Osteocyte (in vitro differentiated cells): Measurements from ENCODE around the gene SLCO1B1. TPM values are rescaled to one million over a fixed set of nuclear protein-coding genes. Genes with fewer than 3 reads are reported as not detected.

Experiments used
- DNase-seq: peaks from one replicate; pipeline ENCODE4 v3.0.0; 2021; ENCODE audit warnings: mixed read lengths; ENCODE audit not compliant: unreplicated experiment; ENCODE audit errors: extremely low spot score
- H3K27ac Mint-ChIP-seq: one replicate; pipeline ENCODE4 v1.8.0; 2021; ENCODE audit warnings: mild to moderate bottlenecking, mixed read lengths; ENCODE audit not compliant: unreplicated experiment
- H3K27me3 Mint-ChIP-seq: one replicate; pipeline ENCODE4 v1.8.0; 2021; ENCODE audit warnings: mixed read lengths; ENCODE audit not compliant: unreplicated experiment
- H3K36me3 Mint-ChIP-seq: one replicate; pipeline ENCODE4 v1.8.0; 2021; ENCODE audit warnings: mixed read lengths; ENCODE audit not compliant: unreplicated experiment
- H3K4me1 Mint-ChIP-seq: one replicate; pipeline ENCODE4 v1.8.0; 2021; ENCODE audit warnings: mixed read lengths; ENCODE audit not compliant: unreplicated experiment
- H3K4me3 Mint-ChIP-seq: one replicate; pipeline ENCODE4 v1.8.0; 2021; ENCODE audit warnings: mild to moderate bottlenecking, moderate library complexity, mixed read lengths; ENCODE audit not compliant: unreplicated experiment
- H3K9me3 Mint-ChIP-seq: one replicate; pipeline ENCODE4 v1.8.0; 2021; ENCODE audit warnings: mixed read lengths; ENCODE audit not compliant: unreplicated experiment
- total RNA-seq: library from RNA; stranded (reverse); gene quantifications from 2 replicates; pipeline ENCODE4 v1.2.1, GENCODE V29; 2021
- TF ChIP-seq, protein P1 (sequence below): fragments of 200-600 bp; sonication (generic); IDR thresholded peaks from 2 replicates; pipeline ENCODE4 v1.5.0; 2021; ENCODE audit warnings: antibody characterized with exemption, mild to moderate bottlenecking, moderate library complexity

The SLCO1B1 gene
- total RNA-seq, 1 donor from 2014 or later = not detected

DNA sequence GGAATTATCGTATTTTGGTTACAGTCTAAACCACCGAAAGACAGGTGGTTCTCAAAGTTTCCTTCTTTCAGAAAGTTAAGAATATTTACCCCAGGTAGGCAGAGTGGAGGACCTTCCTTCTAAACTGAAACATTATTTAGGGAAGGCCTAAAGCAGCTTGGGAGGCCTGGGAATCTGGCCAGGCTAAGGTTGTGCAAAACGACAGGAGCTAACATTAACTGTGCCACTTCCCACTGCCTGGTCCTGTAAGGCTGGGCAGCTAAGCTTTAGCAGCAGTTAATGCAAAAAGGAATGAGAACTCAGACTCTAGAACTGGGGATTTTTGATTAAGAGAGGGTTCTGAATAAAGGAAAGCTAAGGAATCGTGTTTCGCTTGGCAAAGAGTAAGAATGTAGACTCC lies 121.1 kb downstream of the SLCO1B1 start:
- H3K36me3 Mint-ChIP-seq = no peaks in the 10 kb centered on the region
- no peak overlapping the region for H3K27ac Mint-ChIP-seq
- H3K9me3 Mint-ChIP-seq = peaks cover under 1% of the 10 kb centered on the region
- no peaks in the 10 kb centered on the region for H3K4me1 Mint-ChIP-seq
- TF ChIP-seq, protein P1, sequence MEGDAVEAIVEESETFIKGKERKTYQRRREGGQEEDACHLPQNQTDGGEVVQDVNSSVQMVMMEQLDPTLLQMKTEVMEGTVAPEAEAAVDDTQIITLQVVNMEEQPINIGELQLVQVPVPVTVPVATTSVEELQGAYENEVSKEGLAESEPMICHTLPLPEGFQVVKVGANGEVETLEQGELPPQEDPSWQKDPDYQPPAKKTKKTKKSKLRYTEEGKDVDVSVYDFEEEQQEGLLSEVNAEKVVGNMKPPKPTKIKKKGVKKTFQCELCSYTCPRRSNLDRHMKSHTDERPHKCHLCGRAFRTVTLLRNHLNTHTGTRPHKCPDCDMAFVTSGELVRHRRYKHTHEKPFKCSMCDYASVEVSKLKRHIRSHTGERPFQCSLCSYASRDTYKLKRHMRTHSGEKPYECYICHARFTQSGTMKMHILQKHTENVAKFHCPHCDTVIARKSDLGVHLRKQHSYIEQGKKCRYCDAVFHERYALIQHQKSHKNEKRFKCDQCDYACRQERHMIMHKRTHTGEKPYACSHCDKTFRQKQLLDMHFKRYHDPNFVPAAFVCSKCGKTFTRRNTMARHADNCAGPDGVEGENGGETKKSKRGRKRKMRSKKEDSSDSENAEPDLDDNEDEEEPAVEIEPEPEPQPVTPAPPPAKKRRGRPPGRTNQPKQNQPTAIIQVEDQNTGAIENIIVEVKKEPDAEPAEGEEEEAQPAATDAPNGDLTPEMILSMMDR = no peak
- H3K4me3 Mint-ChIP-seq = no peak overlapping the region
- H3K27me3 Mint-ChIP-seq = peaks cover 3% of the 10 kb centered on the region
- DNase-seq = no peak

DNA sequence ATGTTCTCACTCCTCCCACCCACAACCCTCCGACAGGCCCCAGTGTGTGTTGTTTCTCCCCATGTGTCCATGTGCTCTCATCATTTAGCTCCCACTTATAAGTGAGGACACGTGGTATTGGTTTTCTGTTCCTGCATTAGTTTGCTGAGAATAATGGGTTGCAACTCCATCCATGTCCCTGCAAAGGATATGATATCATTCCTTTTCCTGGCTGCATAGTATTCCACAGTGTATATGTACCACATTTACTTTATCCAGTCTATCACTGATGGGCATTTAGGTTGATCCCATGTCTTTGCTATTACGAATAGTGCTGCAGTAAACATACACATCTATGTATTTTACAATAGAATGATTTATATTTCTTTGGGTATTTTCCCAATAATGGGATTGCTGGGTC lies 126.2 kb downstream of the SLCO1B1 start:
- Mint-ChIP-seq H3K36me3 (peaks cover 3% of the 10 kb centered on the region), H3K27me3 (peaks cover 1% of the 10 kb centered on the region), H3K9me3 (peaks cover 27% of the 10 kb centered on the region), H3K27ac (no peak overlapping the region), H3K4me3 (no peak overlapping the region), H3K4me1 (no peaks in the 10 kb centered on the region)
- no peak for DNase-seq
- TF ChIP-seq, protein P1 = no peak

GRCh38 chr12:21264232-21264631 lies 133.2 kb downstream of the SLCO1B1 start:
- H3K4me3 Mint-ChIP-seq = no peak overlapping the region
- H3K9me3 Mint-ChIP-seq = peaks cover 25% of the 10 kb centered on the region
- DNase-seq = no peak
- H3K27ac Mint-ChIP-seq = no peak overlapping the region
- H3K4me1 Mint-ChIP-seq = no peaks in the 10 kb centered on the region
- TF ChIP-seq, protein P1 = no peak
- peaks cover 3% of the 10 kb centered on the region for H3K36me3 Mint-ChIP-seq
- H3K27me3 Mint-ChIP-seq = no peaks in the 10 kb centered on the region

GRCh38 chr12:21265932-21266331 lies 134.9 kb downstream of the SLCO1B1 start:
- TF ChIP-seq, protein P1 = no peak
- Mint-ChIP-seq H3K27ac (no peak overlapping the region), H3K9me3 (peaks cover 13% of the 10 kb centered on the region), H3K27me3 (no peaks in the 10 kb centered on the region), H3K36me3 (no peaks in the 10 kb centered on the region), H3K4me1 (peaks cover 1% of the 10 kb centered on the region), H3K4me3 (no peak overlapping the region)
- DNase-seq = no peak

GRCh38 chr12:21276826-21277225 lies 145.8 kb downstream of the SLCO1B1 start:
- Mint-ChIP-seq H3K27me3 (no peaks in the 10 kb centered on the region), H3K4me3 (no peak overlapping the region), H3K9me3 (no peaks in the 10 kb centered on the region), H3K36me3 (no peaks in the 10 kb centered on the region), H3K4me1 (no peaks in the 10 kb centered on the region), H3K27ac (no peak overlapping the region)
- no peak for DNase-seq
- TF ChIP-seq, protein P1 = no peak

Other genes starting within 250 kb of the SLCO1B1 start
- 2.4 and 3.8 TPM in 2 replicates for gene SLCO1A2, start 203.7 kb downstream of the SLCO1B1 start, total RNA-seq
- not detected in 2 replicates for gene IAPP, start 241.7 kb downstream of the SLCO1B1 start, total RNA-seq